Ovary (tissue), 3 donors: ENCODE results near the gene ADCYAP1R1.

ENCODE experiments used
- CTCF ChIP-seq, 3 donors: fragments of 450-650 bp in 2 of 3; fragments of 200-600 bp in 1 of 3; IDR thresholded peaks; one replicate each; pipeline versions ENCODE4 v1.5.1 to v1.8.0; 2016 to 2022; ENCODE audit warnings: antibody characterized with exemption in 3 of 3, mild to moderate bottlenecking in 1 of 3
- POLR2A ChIP-seq: fragments of 450-650 bp; IDR thresholded peaks from one replicate; pipeline ENCODE4 v1.6.1; 2017; ENCODE audit warnings: antibody characterized with exemption, mild to moderate bottlenecking, moderate library complexity
- donor health status: DM: no; HTN: no; CAD: no.

GRCh38 chr7:31094271-31094670 lies 42.2 kb downstream of the ADCYAP1R1 start:
- TF ChIP-seq CTCF (IDR thresholded peaks at IDR 0.05) (no peak), POLR2A (no peak)
